DMS114 treated with DMSO at 0.1 percent for 48 hours (cell line): Measurements from ENCODE around the gene STUB1.

Experiments
- DNase-seq: peaks from one replicate; lab custom pipeline; 2025; ENCODE audit not compliant: unreplicated experiment; lab: John Stamatoyannopoulos, UW

Gene STUB1

GRCh38 chr16:643050-643368, 37.2 kb upstream of the STUB1 start:
- DNase-seq: no peak

- DNase-seq: no peak
These were observed 35.7 kb upstream of the STUB1 start for GRCh38 chr16:644556-644955.

GRCh38 chr16:645852-646678, 34.1 kb upstream of the STUB1 start:
- DNase-seq: no peak

- no peak for DNase-seq
These were observed 33.5 kb upstream of the STUB1 start for GRCh38 chr16:646679-647172.

GRCh38 chr16:647173-647902, 32.9 kb upstream of the STUB1 start:
- no peak for DNase-seq

GRCh38 chr16:648071-648780, 32.0 kb upstream of the STUB1 start:
- no peak for DNase-seq

- peak; percentile 50 for DNase-seq
These were observed 31.2 kb upstream of the STUB1 start, which contains the start of gene WDR90 for GRCh38 chr16:648781-649589. Gene WDR90, plus strand, starts transcription at chr16:649365. Its CDS starts 52 bp downstream, at chr16:649417.

GRCh38 chr16:649631-650030, 30.6 kb upstream of the STUB1 start:
- no peak for DNase-seq

- no peak for DNase-seq
These were observed 28.4 kb upstream of the STUB1 start for GRCh38 chr16:651844-652243.

- DNase-seq: no peak
These were observed 27.5 kb upstream of the STUB1 start for GRCh38 chr16:652454-653305.

- DNase-seq: no peak
These were observed 26.2 kb upstream of the STUB1 start for GRCh38 chr16:654034-654433.

- no peak for DNase-seq
These were observed 22.7 kb upstream of the STUB1 start for GRCh38 chr16:657487-657886.

- no peak for DNase-seq
These were observed 21.3 kb upstream of the STUB1 start for GRCh38 chr16:658679-659571.

GRCh38 chr16:659618-660017, 20.6 kb upstream of the STUB1 start:
- DNase-seq: no peak

GRCh38 chr16:660132-660458, 20.1 kb upstream of the STUB1 start:
- no peak for DNase-seq

- DNase-seq: no peak
These were observed 19.6 kb upstream of the STUB1 start for GRCh38 chr16:660459-661183.

- DNase-seq: no peak
These were observed 18.9 kb upstream of the STUB1 start for GRCh38 chr16:661184-661821.

GRCh38 chr16:662095-662494, 18.1 kb upstream of the STUB1 start:
- DNase-seq: no peak
